Measurements from ENCODE around the gene ST8SIA5. TPM values are rescaled to one million over a fixed set of nuclear protein-coding genes. Genes with fewer than 3 reads are reported as not detected.

The ST8SIA5 gene
- polyA plus RNA-seq, 1 donor from 2014 or later, result not detected

DNA sequence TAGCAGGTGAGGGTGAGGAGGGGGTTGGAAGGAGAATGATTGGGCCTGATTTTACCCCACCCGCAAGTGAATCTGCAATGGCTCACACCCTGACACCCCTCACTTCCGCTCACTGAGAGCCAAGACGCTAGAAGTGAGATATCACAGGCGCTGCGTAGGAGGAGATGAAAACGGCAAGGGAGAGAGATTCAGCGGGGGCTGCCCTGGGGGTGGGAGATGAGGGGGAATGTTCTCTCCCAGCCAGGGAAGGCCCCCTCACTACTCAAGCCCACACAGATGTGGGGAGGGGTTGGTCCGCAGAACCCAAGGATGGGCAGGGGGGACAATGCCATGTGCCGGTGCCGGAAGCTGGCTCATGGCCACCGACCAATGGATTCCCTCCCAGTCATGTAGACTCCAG lies 132.7 kb downstream of the ST8SIA5 start:
- Mint-ChIP-seq H3K27me3 (peaks cover 9% of the 10 kb centered on the region), H3K4me1 (peaks cover 0 to 2% (median 0%) of the 10 kb centered on the region in 3 donors), H3K9me3 (no peaks in the 10 kb centered on the region), H3K4me3 (no peak overlapping the region), H3K27ac (no peak overlapping the region), H3K36me3 (no peaks in the 10 kb centered on the region)

DNA sequence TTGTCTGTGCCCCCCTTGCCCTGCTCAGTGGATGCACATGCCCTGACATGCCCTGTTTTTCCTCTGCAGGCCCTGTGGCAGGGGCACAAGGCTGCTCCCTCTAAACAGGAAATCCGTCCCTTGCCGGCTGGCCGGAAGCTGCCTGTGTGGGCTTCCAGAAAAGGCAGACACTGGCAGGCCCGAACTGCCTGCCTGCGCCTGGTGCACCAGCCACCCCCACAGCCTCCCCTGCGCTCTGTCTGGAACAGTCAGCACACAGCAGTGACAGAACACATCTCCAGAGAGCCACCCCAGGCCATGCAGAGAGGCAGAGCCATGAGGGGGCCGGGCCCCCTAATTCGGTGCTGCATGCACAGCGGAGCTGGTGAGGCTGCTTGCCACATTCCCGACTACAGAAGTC lies 133.3 kb downstream of the ST8SIA5 start:
- Mint-ChIP-seq H3K27me3 (peaks cover 12% of the 10 kb centered on the region), H3K9me3 (no peaks in the 10 kb centered on the region), H3K4me1 (peaks cover 0 to 2% (median 0%) of the 10 kb centered on the region in 3 donors), H3K4me3 (no peak overlapping the region), H3K36me3 (no peaks in the 10 kb centered on the region), H3K27ac (no peak overlapping the region)

DNA sequence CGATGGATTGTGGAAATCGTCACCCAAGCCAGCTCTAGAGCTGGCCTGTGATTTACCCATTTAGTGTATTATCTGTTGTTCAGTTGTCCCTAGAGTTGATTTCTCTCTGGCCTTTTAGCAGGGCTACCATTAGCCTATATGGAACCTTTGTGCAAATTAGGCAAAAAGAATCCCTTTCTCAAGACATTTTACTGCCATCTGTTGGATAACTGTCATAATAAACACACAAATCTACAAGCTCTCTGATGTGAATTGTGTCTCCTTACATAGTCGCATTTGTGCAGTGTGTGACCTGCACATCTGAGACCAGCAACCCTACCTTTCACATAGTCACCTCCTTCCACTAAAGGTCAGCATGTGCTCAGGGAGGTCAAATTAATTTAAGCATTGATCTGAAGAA lies 133.9 kb downstream of the ST8SIA5 start:
- no peak overlapping the region for H3K4me3 Mint-ChIP-seq
- H3K9me3 Mint-ChIP-seq, result no peaks in the 10 kb centered on the region
- peaks cover 0 to 2% (median 0%) of the 10 kb centered on the region in 3 donors for H3K4me1 Mint-ChIP-seq
- H3K36me3 Mint-ChIP-seq, result no peaks in the 10 kb centered on the region
- peaks cover 14% of the 10 kb centered on the region for H3K27me3 Mint-ChIP-seq
- no peak overlapping the region for H3K27ac Mint-ChIP-seq

DNA sequence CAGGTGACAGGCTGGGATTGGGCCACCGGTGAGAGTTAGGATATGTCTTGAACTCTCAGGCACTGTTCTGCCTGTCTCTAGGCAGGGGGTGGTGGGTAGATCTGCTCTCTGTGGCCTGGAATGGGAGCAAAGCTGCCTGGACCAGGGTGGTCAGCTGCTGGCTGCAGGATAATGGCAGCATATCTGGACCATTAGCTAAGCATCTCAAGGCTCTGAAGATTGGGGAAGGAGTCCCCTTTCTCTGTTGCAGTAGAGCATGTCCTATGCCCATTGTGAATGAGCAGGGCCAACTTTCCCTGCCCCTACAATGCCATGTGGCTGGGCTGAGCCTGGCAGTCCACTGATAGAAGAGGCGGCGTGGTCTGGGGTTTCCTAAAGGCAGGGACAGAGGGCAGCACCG lies 134.4 kb downstream of the ST8SIA5 start:
- H3K27ac Mint-ChIP-seq, result no peak overlapping the region
- H3K9me3 Mint-ChIP-seq, result no peaks in the 10 kb centered on the region
- H3K4me3 Mint-ChIP-seq, result no peak overlapping the region
- no peaks in the 10 kb centered on the region for H3K36me3 Mint-ChIP-seq
- peaks cover 0 to 2% (median 0%) of the 10 kb centered on the region in 3 donors for H3K4me1 Mint-ChIP-seq
- peaks cover 14% of the 10 kb centered on the region for H3K27me3 Mint-ChIP-seq

DNA sequence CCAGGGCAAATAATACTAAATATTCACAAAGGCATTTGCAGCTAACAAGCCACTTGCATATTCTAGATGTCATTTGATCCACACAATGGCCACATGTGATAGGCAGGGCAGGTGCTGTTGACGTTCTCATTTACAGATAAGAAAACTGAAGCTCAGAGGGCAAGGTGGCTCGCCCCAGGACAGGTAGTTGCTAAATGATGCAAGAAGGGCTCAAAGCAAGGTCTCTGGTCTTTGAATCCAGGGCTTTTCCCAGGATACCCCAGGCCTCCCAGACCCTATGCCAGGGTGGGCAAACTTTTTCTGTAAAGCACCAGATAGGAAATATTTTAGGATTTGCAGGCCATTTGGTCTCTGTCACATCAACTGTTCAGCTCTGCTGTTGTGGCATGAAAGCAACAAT lies 135.0 kb downstream of the ST8SIA5 start:
- Mint-ChIP-seq H3K36me3 (no peaks in the 10 kb centered on the region), H3K4me1 (peaks cover 0 to 2% (median 0%) of the 10 kb centered on the region in 3 donors), H3K4me3 (no peak overlapping the region), H3K27me3 (peaks cover 14% of the 10 kb centered on the region), H3K27ac (no peak overlapping the region), H3K9me3 (no peaks in the 10 kb centered on the region)

DNA sequence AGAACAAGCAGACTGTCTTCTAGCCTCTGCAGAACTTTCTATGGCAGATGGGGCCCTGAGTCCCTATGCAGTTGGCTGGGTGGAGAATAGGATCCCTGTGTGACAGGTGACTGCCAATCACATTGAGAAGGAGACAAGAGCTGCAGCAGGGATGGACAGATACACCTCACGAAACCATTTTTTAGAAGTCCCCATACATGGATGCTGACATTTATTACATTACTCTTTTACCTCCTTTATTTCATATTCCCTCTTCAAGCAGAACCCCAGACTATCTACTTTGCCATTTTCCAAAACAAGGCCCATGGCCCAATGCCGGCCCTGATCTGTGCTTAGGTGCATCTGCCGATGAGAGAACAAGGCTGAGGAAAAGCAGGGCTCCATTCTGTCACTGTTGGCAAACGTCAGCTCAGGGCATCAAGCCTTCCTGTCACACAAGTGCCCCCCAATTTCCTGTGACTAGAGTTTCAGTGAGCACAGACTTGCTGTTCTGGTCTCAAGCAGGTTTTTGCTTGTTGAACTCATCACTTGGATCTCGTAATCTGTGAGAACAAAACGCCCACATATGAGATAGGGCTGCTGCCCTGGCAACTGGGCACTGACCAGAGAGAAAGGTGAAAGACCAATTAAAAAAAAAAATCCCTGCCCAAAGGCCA lies 135.6 kb downstream of the ST8SIA5 start:
- no peaks in the 10 kb centered on the region for H3K36me3 Mint-ChIP-seq
- no peak overlapping the region for H3K27ac Mint-ChIP-seq
- peaks cover 14% of the 10 kb centered on the region for H3K27me3 Mint-ChIP-seq
- no peak overlapping the region for H3K4me3 Mint-ChIP-seq
- H3K9me3 Mint-ChIP-seq, result no peaks in the 10 kb centered on the region
- H3K4me1 Mint-ChIP-seq, result peaks cover 0 to 2% (median 0%) of the 10 kb centered on the region in 3 donors

DNA sequence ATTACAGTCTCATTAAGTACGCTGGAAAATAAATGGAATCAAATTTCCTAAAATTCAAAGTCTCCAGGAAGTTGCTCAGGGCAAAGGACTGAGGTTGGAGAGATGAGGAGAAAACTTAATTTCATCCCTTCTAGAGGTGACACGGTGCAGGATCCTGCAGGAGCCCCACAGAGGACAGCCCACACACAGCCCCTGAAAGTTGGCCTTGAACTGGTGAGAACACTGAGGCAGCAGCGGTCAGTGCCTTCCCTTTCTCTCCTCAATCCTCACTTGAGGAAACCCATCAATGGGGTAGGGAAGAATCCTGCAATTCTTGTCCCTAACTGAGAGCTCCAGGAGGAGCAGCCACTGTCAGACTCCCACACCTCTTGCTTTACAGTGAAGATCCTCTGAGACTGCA lies 137.3 kb downstream of the ST8SIA5 start:
- H3K36me3 Mint-ChIP-seq, result no peaks in the 10 kb centered on the region
- H3K27me3 Mint-ChIP-seq, result peaks cover 11% of the 10 kb centered on the region
- peaks cover 0 to 2% (median 0%) of the 10 kb centered on the region in 3 donors for H3K4me1 Mint-ChIP-seq
- no peaks in the 10 kb centered on the region for H3K9me3 Mint-ChIP-seq
- no peak overlapping the region for H3K27ac Mint-ChIP-seq
- H3K4me3 Mint-ChIP-seq, result no peak overlapping the region

Other genes with a start within 250 kb of the ST8SIA5 start
- gene LOXHD1, start 99.8 kb downstream of the ST8SIA5 start, polyA plus RNA-seq, result not detected
- gene PIAS2, start 160.5 kb upstream of the ST8SIA5 start, polyA plus RNA-seq, result 15.8 TPM
- 0.59 TPM for gene KATNAL2, start 160.5 kb upstream of the ST8SIA5 start, polyA plus RNA-seq